ENCODE results near the gene PDCD1LG2. TPM values are rescaled to one million over a fixed set of nuclear protein-coding genes. Genes with fewer than 3 reads are reported as not detected.
A peak's percentile ranks its signal among the peaks of the same experiment; 100 is the strongest.

Gene PDCD1LG2
- total RNA-seq, 2 donors from 2014 or later, result 0.55 to 1.7 TPM

- ATAC-seq (no peak), DNase-seq (ENCODE audit: low spot score) (no peak)
- Mint-ChIP-seq H3K9me3 (no peaks in the 10 kb centered on the region), H3K36me3 (peaks cover 20% of the 10 kb centered on the region), H3K27ac (peak overlapping the region in 1 of 2 donors; percentile 66), H3K4me3 (no peak overlapping the region), H3K27me3 (peaks cover 0 to 3% of the 10 kb centered on the region in 2 donors), H3K4me1 (ENCODE audit: low read depth in 2 of 2) (peaks cover 27 to 46% of the 10 kb centered on the region in 2 donors)
Observed at GRCh38 chr9:5556101-5556705, 45.9 kb downstream of the PDCD1LG2 start.

- Mint-ChIP-seq H3K4me3 (peak overlapping the region; percentile 61), H3K36me3 (peaks cover 15% of the 10 kb centered on the region), H3K4me1 (ENCODE audit: low read depth in 2 of 2) (peaks cover 27 to 46% of the 10 kb centered on the region in 2 donors), H3K27me3 (no peaks in the 10 kb centered on the region), H3K27ac (peak overlapping the region; percentile 66 to 91), H3K9me3 (peaks cover 2% of the 10 kb centered on the region)
- DNase-seq (ENCODE audit: low spot score), result peak; percentile 70
- peak; percentile 83 to 90 for ATAC-seq
Observed at GRCh38 chr9:5557606-5558587, 47.6 kb downstream of the PDCD1LG2 start.

- H3K27ac Mint-ChIP-seq, result no peak overlapping the region
- peaks cover 6% of the 10 kb centered on the region for H3K36me3 Mint-ChIP-seq
- peaks cover 27 to 41% of the 10 kb centered on the region in 2 donors for H3K4me1 Mint-ChIP-seq (ENCODE audit: low read depth in 2 of 2)
- ATAC-seq (no peak), DNase-seq (ENCODE audit: low spot score) (no peak)
- H3K27me3 Mint-ChIP-seq, result no peaks in the 10 kb centered on the region
- H3K4me3 Mint-ChIP-seq, result no peak overlapping the region
- peaks cover 2% of the 10 kb centered on the region for H3K9me3 Mint-ChIP-seq
Observed at GRCh38 chr9:5559659-5560058, 49.3 kb downstream of the PDCD1LG2 start.

GRCh38 chr9:5560443-5561100 is 50.2 kb downstream of the PDCD1LG2 start:
- H3K4me3 Mint-ChIP-seq, result no peak overlapping the region
- H3K27me3 Mint-ChIP-seq, result no peaks in the 10 kb centered on the region
- peaks cover 2% of the 10 kb centered on the region for H3K9me3 Mint-ChIP-seq
- H3K36me3 Mint-ChIP-seq, result peaks cover 6% of the 10 kb centered on the region
- DNase-seq (ENCODE audit: low spot score) (no peak), ATAC-seq (no peak)
- peak overlapping the region in 1 of 2 donors; percentile 8 for H3K27ac Mint-ChIP-seq
- peaks cover 27 to 39% of the 10 kb centered on the region in 2 donors for H3K4me1 Mint-ChIP-seq (ENCODE audit: low read depth in 2 of 2)

- DNase-seq (ENCODE audit: low spot score) (no peak), ATAC-seq (no peak)
- H3K36me3 Mint-ChIP-seq, result peaks cover 6% of the 10 kb centered on the region
- H3K4me3 Mint-ChIP-seq, result no peak overlapping the region
- H3K27ac Mint-ChIP-seq, result no peak overlapping the region
- peaks cover 25 to 32% of the 10 kb centered on the region in 2 donors for H3K4me1 Mint-ChIP-seq (ENCODE audit: low read depth in 2 of 2)
- H3K27me3 Mint-ChIP-seq, result no peaks in the 10 kb centered on the region
- H3K9me3 Mint-ChIP-seq, result peaks cover 2% of the 10 kb centered on the region
Observed at GRCh38 chr9:5561828-5562488, 51.6 kb downstream of the PDCD1LG2 start.

- Mint-ChIP-seq H3K4me1 (ENCODE audit: low read depth in 2 of 2) (peaks cover 15 to 22% of the 10 kb centered on the region in 2 donors), H3K36me3 (peaks cover 6% of the 10 kb centered on the region), H3K27me3 (no peaks in the 10 kb centered on the region), H3K27ac (no peak overlapping the region), H3K9me3 (peaks cover 2% of the 10 kb centered on the region), H3K4me3 (no peak overlapping the region)
- ATAC-seq, result no peak
- no peak for DNase-seq (ENCODE audit: low spot score)
Observed at GRCh38 chr9:5562806-5563416, 52.6 kb downstream of the PDCD1LG2 start.

- Mint-ChIP-seq H3K4me1 (ENCODE audit: low read depth in 2 of 2) (peaks cover 10 to 18% of the 10 kb centered on the region in 2 donors), H3K27ac (no peak overlapping the region), H3K4me3 (no peak overlapping the region), H3K9me3 (peaks cover 2% of the 10 kb centered on the region), H3K36me3 (peaks cover 4% of the 10 kb centered on the region), H3K27me3 (no peaks in the 10 kb centered on the region)
- DNase-seq (ENCODE audit: low spot score), result no peak
- ATAC-seq, result no peak
Observed at GRCh38 chr9:5563417-5563815, 53.1 kb downstream of the PDCD1LG2 start.

GRCh38 chr9:5563886-5564285 is 53.6 kb downstream of the PDCD1LG2 start:
- ATAC-seq, result no peak
- no peak overlapping the region for H3K4me3 Mint-ChIP-seq
- no peaks in the 10 kb centered on the region for H3K27me3 Mint-ChIP-seq
- H3K4me1 Mint-ChIP-seq (ENCODE audit: low read depth in 2 of 2), result peaks cover 9 to 18% of the 10 kb centered on the region in 2 donors
- peaks cover 2% of the 10 kb centered on the region for H3K9me3 Mint-ChIP-seq
- no peak for DNase-seq (ENCODE audit: low spot score)
- H3K36me3 Mint-ChIP-seq, result no peaks in the 10 kb centered on the region
- H3K27ac Mint-ChIP-seq, result no peak overlapping the region

GRCh38 chr9:5566054-5566618 is 55.8 kb downstream of the PDCD1LG2 start:
- ATAC-seq (no peak), DNase-seq (ENCODE audit: low spot score) (no peak)
- Mint-ChIP-seq H3K36me3 (no peaks in the 10 kb centered on the region), H3K4me1 (ENCODE audit: low read depth in 2 of 2) (peaks cover 9 to 16% of the 10 kb centered on the region in 2 donors), H3K27ac (no peak overlapping the region), H3K9me3 (peaks cover 2% of the 10 kb centered on the region), H3K27me3 (no peaks in the 10 kb centered on the region), H3K4me3 (no peak overlapping the region)

- Mint-ChIP-seq H3K4me3 (no peak overlapping the region), H3K36me3 (no peaks in the 10 kb centered on the region), H3K27me3 (no peaks in the 10 kb centered on the region), H3K4me1 (ENCODE audit: low read depth in 2 of 2) (peaks cover 9% of the 10 kb centered on the region in 2 donors), H3K27ac (no peak overlapping the region), H3K9me3 (no peaks in the 10 kb centered on the region)
- no peak for ATAC-seq
- no peak for DNase-seq (ENCODE audit: low spot score)
Observed at GRCh38 chr9:5568868-5569267, 58.5 kb downstream of the PDCD1LG2 start.

- Mint-ChIP-seq H3K36me3 (no peaks in the 10 kb centered on the region), H3K27me3 (no peaks in the 10 kb centered on the region)
Observed at GRCh38 chr9:5569409-5569808, 59.1 kb downstream of the PDCD1LG2 start.

GRCh38 chr9:5569891-5570290 is 59.6 kb downstream of the PDCD1LG2 start:
- ATAC-seq (no peak), DNase-seq (ENCODE audit: low spot score) (no peak)
- H3K4me1 Mint-ChIP-seq (ENCODE audit: low read depth in 2 of 2), result peaks cover 9% of the 10 kb centered on the region in 2 donors
- H3K9me3 Mint-ChIP-seq, result no peaks in the 10 kb centered on the region
- H3K36me3 Mint-ChIP-seq, result no peaks in the 10 kb centered on the region
- H3K4me3 Mint-ChIP-seq, result no peak overlapping the region
- H3K27ac Mint-ChIP-seq, result no peak overlapping the region
- H3K27me3 Mint-ChIP-seq, result no peaks in the 10 kb centered on the region

More at GRCh38 chr9:5569409-5569808, 59.1 kb downstream of the PDCD1LG2 start:
- DNase-seq (ENCODE audit: low spot score), result no peak
- H3K4me3 Mint-ChIP-seq, result no peak overlapping the region
- H3K9me3 Mint-ChIP-seq, result no peaks in the 10 kb centered on the region
- H3K4me1 Mint-ChIP-seq (ENCODE audit: low read depth in 2 of 2), result peaks cover 9% of the 10 kb centered on the region in 2 donors
- H3K27ac Mint-ChIP-seq, result no peak overlapping the region
- ATAC-seq, result peak in 1 of 2 donors; percentile 27

All from natural killer cell treated with Interleukin-12 subunit alpha and Interleukin-12 subunit beta and Interleukin-15 and Interleukin-18, amount 100 ng/mL, for 72 hours (primary cell).